Measurements from ENCODE around the gene SRRM3.
"Not testable (repeated sequence)": the region's sequence is repeated elsewhere in the genome, so short reads cannot be mapped to it uniquely, and the experiment has no call there.

SRRM3 gene

GRCh38 chr7:76223286-76223972, 21.7 kb downstream of the SRRM3 start:
- no peak overlapping the region for H3K4me3 ChIP-seq (ENCODE audit: low read depth, low read length)
- TF ChIP-seq, protein P1, sequence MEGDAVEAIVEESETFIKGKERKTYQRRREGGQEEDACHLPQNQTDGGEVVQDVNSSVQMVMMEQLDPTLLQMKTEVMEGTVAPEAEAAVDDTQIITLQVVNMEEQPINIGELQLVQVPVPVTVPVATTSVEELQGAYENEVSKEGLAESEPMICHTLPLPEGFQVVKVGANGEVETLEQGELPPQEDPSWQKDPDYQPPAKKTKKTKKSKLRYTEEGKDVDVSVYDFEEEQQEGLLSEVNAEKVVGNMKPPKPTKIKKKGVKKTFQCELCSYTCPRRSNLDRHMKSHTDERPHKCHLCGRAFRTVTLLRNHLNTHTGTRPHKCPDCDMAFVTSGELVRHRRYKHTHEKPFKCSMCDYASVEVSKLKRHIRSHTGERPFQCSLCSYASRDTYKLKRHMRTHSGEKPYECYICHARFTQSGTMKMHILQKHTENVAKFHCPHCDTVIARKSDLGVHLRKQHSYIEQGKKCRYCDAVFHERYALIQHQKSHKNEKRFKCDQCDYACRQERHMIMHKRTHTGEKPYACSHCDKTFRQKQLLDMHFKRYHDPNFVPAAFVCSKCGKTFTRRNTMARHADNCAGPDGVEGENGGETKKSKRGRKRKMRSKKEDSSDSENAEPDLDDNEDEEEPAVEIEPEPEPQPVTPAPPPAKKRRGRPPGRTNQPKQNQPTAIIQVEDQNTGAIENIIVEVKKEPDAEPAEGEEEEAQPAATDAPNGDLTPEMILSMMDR (IDR thresholded peaks at IDR 0.05; ENCODE audit: insufficient read depth, low read depth, low read length, missing control alignments), result no peak
- no peak for DNase-seq (ENCODE audit: low read depth)

GRCh38 chr7:76224695-76225094, 23.0 kb downstream of the SRRM3 start:
- no peak overlapping the region for H3K4me3 ChIP-seq (ENCODE audit: low read depth, low read length)
- TF ChIP-seq, protein P1 (IDR thresholded peaks at IDR 0.05; ENCODE audit: insufficient read depth, low read depth, low read length, missing control alignments), result no peak
- no peak for DNase-seq (ENCODE audit: low read depth)

DNA sequence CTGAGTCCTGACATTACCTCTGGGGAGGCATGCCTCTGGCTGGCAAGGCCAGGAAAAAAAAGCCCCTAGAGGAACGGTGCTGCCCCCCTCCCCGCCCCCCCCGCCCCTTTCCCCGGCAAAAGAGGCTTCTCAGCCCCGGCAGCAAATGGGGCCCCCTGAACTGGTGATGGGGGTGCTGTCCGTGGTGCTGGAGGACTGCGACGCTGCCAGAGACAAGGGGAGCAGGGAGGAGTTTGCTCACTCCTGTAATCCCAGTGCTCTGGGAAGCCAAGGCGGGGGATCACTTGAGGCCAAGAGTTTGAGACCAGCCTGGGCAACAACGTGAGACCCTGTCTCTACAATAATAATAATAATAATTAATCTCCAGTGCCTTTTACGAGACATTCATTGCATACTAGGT, 23.7 kb downstream of the SRRM3 start:
- no peak overlapping the region for H3K4me3 ChIP-seq (ENCODE audit: low read depth, low read length)
- peak; percentile 17 for DNase-seq (ENCODE audit: low read depth)
- TF ChIP-seq, protein P1 (IDR thresholded peaks at IDR 0.05; ENCODE audit: insufficient read depth, low read depth, low read length, missing control alignments), result no peak

DNA sequence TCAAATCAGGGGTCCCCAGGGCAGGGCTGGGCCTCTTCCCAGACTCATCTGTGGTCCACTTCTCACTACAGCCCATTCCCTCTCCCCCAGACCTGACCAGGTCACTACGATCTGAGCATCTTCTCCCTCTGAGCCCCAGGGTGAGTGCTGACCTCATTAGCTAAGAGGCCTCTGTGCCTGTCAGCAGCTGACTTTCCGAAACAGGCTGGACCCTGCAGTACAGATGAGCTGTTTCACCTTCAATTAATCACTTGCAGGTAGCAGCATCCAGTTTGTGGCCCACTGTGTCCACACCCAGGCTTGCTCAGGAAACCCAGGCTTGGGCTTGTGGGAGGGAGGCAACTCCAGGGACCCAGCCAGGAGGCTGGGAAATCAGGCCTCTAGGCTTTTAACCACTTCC, 24.3 kb downstream of the SRRM3 start:
- no peak overlapping the region for H3K4me3 ChIP-seq (ENCODE audit: low read depth, low read length)
- DNase-seq (ENCODE audit: low read depth), result no peak
- TF ChIP-seq, protein P1 (IDR thresholded peaks at IDR 0.05; ENCODE audit: insufficient read depth, low read depth, low read length, missing control alignments), result no peak

DNA sequence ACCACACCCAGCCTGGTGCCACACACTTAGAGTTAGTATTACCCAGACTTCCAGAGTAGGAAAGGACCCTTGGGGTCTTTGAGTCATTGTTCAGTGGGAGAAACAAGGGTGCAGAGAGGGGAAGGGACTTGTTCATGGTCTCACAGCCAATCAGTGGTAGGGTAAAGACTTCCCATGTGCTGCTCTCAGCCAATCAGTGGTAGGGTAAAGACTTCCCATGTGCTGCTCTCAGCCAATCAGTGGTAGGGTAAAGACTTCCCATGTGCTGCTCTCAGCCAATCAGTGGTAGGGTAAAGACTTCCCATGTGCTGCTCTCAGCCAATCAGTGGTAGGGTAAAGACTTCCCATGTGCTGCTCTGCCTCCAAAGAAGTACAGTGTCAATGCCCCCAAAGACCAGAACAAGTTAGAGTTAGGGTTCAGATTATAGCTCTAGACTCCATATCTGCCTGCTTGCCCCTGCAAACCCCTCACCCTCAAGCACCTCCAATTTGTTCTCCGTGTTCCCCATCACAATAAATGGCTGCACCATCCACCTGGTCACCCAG, 25.3 kb downstream of the SRRM3 start:
- not testable (repeated sequence) for DNase-seq (ENCODE audit: low read depth); H3K4me3 ChIP-seq (ENCODE audit: low read depth, low read length)

DNA sequence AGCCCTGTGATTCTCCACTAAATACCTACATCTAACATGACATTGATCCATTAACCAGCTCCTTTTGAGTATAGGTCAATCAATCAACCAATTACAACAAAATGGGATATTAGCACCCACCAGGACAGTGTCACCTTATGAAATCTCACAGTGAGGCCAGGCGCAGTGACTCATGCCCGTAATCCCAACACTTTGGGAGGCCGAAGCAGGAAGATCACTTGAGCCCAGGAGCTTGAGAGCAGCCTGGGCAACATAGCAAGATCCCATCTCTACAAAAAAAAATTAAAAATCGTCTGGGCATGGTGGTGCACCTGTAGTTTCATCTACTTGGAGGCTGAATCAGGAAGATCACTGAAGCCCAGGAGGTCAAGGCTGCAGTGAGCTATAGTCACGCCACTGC, 28.5 kb downstream of the SRRM3 start:
- TF ChIP-seq, protein P1 (IDR thresholded peaks at IDR 0.05; ENCODE audit: insufficient read depth, low read depth, low read length, missing control alignments), result no peak
- no peak for DNase-seq (ENCODE audit: low read depth)
- H3K4me3 ChIP-seq (ENCODE audit: low read depth, low read length), result no peak overlapping the region

DNA sequence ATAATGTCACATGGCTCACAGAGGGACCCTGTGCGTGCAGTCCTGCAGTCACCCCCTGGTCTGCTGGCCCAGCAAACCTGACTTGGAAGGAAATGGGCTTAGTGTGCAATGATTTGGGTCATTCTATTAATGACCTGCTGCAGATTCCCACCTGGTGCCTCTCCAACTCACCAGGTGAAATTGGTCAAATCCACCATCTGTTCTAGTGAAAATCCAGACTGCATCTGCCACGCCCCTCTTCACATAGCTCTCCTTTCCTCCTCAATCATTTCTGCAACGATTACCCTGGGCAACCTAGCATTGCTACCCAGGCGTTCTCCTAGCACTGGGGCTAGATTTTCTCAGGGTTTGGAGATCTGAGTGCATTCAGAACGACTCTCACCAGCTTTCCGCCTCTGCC, 29.4 kb downstream of the SRRM3 start:
- DNase-seq (ENCODE audit: low read depth), result no peak
- TF ChIP-seq, protein P1 (IDR thresholded peaks at IDR 0.05; ENCODE audit: insufficient read depth, low read depth, low read length, missing control alignments), result no peak
- no peak overlapping the region for H3K4me3 ChIP-seq (ENCODE audit: low read depth, low read length)

All from GM12865 (cell line).